G401.6 (cell line): ENCODE measurements around the gene ZNF638.

Experiments used
- FAIRE-seq: peaks from 2 replicates; lab custom pipeline; 2012; peaks lifted over from hg19 to GRCh38; lab: Jason Lieb, UNC

Gene ZNF638

GRCh38 chr2:71336802-71337201 lies 5.2 kb downstream of the ZNF638 start:
- FAIRE-seq: no peak

GRCh38 chr2:71337776-71338175 lies 6.2 kb downstream of the ZNF638 start:
- no peak for FAIRE-seq

DNA sequence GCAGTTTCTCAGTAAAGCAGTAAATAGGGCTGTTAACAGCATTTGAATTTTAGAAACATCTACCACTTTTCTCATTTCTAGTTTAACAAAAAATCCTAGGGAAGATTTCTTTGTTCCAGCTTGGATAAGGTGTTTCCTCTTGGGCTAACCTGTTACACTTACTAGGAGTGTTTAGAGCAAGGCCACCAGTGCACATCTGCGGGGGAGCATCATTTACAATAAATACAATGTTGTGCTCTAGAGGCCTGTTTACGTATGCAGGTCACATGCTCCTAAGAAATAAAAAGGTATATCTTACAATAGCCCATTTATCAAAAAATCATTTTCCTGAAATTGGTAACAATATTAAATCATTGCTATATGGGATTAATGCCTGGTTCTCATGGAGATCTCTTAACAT lies 8.1 kb downstream of the ZNF638 start:
- no peak for FAIRE-seq

DNA sequence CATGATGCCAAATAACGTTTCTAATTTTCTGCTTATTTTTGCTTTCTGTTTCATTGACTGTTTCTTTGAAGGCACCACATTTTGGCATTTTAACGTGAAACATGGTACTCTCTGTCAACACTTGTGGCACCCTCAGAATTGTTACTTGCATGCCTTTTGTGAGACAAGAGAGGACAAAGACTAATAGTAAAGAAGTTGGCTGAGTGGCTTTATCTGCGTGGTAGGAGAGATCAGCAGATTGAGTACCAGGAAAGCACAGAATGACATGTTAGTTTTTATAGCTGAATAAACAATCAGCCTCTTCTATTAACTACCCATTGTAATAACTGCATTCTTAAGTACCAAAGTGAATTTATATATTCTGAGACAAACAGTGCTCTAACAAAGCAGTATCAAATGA lies 8.6 kb downstream of the ZNF638 start:
- no peak for FAIRE-seq

DNA sequence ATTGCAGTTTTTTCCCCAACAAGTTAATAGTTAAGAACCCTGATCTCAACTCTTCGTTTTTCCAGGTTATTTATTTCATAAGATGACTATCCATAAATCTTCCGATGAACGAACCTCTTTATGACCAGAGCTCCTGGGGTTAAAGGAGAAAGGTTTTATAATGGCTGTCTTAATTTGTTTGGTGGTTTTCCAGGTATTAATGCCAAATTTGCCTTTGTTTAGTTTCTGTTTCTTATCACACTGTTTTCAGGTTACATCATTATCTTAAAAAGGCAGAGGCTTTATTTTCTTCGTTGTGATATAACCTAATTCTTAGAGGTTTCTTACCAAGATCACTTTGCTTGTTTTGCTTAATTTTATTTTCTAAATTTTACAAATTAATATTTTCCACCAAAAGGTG lies 10.1 kb downstream of the ZNF638 start:
- FAIRE-seq: no peak

GRCh38 chr2:71346065-71346464 lies 14.5 kb downstream of the ZNF638 start:
- no peak for FAIRE-seq

DNA sequence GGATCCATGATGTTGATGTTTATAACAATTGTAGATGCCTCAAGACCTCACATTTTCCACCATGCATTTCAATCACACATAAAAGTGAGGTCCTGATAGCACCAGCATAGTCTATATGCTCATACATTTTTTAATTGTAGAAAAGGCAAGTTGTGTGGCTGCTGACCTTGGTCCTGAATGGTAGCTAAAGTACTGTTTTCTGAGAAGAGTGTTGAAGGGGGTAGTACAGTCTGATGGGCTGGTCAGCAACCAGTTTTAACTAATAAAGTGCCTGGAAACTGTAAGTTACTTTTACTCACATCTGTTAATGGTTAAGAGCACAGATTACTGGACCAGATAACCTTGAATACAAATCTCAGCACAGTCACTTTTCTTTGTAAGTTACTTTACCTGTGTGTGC lies 15.9 kb downstream of the ZNF638 start:
- FAIRE-seq: no peak

GRCh38 chr2:71348302-71348701 lies 16.7 kb downstream of the ZNF638 start:
- no peak for FAIRE-seq

- FAIRE-seq: no peak
Measured at GRCh38 chr2:71353248-71353647, 21.7 kb downstream of the ZNF638 start.

DNA sequence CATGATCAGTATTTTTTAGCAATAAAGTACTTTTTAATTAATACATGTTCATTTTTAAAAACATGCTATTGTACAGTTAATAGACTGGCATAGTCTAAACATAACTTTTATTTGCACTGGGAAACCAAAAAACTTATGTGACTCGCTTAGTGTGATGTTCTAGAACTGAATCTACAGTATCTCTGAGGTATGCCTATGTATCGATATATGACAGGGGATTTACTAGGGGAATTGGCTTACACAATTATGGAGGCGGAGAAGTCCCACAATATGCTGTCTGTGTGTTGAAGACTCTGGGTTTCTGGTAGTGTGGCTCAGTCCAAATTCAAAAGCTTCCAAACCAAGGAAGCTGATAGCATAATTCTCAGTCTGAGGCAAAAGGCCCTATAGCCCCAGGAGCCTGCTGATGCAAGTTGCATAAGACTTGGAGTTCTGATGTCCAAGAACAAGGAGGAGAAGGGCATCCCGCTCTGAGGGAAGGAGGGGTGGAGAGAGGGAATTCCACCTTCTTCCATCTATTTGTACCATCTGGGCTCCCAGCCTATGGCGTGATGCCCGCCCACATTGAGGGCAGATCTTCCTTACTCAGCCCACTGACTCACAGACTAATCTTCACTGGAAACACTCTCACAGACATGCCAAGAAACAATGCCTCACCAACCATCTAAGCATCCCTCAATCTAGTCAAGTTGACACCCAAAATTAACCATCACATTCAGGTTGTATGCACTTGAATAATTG lies 27.5 kb downstream of the ZNF638 start:
- FAIRE-seq: no peak

DNA sequence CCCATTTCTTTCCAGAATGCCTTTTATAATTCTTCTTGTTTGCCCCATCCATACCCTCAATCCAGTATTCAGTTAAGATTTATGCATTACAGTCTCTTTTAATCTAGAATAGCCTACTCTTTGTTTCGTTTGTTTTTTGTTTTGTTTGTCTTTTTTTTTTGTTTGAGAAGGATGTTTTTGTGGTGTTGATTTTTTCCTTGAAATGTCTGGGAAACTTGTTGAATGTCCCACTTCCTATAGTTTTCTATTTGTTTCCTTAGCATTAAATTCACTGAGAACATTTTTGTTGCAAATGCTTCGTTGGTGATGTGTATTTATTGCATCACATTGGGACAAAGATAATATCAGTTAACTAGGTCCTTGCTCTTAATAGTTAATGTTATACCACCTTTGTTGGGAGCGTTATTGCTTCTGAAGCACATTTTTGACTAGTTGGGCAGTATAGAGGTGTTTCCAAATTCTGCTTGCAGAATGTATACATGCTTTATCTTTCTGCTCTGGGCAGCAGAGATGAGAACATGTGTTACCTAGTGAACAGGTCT lies 28.9 kb downstream of the ZNF638 start:
- FAIRE-seq: no peak

DNA sequence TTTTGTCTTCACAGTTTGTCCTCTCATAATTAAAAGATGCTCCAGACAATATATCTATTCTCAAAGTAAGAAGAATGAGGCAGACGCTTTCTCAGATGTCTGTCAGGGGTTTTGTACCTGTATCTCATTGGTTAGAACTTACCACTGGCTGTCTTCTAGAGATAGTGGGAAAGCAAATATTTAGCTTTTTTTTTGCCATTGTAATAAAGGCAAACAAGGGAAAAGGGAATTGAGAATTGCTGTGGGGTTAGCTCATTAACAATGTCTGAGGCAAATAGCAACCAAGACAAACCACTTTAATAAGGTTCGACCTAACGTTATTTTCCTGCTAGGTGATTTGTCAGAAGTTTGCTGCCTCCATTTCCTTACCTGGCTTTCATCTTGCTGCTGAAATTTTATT lies 30.0 kb downstream of the ZNF638 start:
- no peak for FAIRE-seq

- FAIRE-seq: no peak
Measured at GRCh38 chr2:71362447-71362846, 30.9 kb downstream of the ZNF638 start.

DNA sequence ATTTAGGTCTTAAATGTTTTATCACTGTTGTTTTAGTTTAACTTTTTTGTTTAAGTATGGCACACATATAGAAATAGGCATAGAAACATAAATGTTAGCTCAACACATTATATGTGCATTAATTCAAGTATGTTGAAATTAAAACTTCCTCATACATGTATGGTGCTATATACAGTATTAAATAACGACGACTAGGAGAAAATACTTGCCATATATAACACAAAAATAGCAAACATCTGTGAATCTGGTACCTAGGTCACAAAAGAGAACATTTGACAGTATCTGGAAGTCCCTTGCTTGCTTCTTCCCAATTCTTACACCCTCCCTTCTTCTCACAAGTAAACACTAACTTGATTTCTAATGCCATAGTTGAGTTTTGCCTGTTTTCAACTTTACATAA lies 38.4 kb downstream of the ZNF638 start:
- no peak for FAIRE-seq

DNA sequence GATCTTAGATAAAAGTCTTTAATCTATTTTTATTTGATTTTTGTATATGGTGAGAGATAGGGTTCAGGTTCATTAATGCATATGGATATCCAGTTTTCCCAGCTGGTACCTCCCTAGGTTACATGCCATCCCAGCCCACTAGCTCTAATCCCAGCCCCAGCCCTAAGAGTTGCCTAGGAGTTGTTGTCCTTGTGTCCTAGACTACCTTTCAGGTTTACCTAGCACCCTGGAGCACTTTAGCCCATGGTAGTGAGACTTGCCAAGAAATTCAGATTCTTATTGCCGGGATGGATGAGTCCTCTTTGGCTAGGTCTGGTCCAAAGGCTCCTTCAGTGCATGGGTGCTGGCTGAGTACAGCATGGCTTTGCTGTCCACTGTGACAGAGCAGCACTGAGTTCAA lies 40.5 kb downstream of the ZNF638 start:
- FAIRE-seq: no peak

DNA sequence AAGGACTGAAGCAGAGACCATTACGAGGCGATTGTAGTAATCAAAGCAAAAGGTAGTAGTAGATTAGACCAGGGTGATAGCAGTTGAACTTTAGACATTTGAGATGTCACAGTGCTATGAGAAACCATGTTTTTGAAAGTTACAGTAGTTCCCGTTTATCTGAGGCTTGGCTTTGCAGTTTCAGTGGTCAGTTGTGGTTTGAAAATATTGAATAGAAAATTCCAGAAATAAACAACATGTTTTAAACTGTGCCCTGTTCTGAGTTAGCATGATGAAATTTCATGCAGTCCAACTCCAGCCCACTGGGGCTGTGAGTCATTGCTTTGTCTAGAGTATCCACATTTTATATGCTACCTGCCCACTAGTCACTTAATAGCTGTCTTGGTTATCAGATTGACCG lies 47.5 kb downstream of the ZNF638 start:
- FAIRE-seq: no peak

DNA sequence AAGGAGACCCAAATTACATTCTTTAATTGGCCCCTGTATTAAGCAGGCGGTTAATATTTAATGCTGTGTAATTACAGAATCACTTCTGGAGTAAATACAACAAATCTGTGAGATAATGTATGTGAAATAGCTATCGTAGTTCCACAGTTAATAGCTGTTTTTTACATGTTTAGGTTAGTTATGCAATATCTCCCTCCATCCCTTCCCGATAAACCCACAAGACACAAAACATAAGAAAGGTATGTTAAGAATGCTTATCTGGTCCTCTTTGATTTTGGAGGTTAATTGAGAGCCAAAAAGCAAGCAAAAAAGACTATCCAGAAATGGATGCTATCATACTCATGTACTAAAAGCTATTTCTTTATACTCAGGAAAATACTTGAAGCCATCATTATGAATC lies 49.1 kb downstream of the ZNF638 start:
- FAIRE-seq: no peak

DNA sequence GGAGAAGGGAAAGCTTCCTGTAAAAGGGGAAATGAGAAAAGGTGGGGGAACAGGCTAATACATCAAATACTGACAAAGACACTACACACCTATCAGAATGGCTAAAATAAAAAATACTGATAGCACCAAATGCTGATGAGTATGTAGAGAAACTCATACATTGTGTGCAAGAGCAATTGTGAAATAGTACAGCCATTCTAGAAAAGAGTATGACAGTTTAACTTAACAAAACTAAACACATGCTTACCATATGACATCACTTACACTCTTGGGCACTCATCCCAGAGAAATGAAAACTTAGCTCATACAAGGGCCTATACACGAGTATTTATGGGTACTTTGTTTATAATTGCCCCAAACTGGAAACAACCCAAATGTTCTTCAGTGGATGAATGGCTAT lies 53.4 kb downstream of the ZNF638 start:
- no peak for FAIRE-seq

GRCh38 chr2:71388214-71388613 lies 56.6 kb downstream of the ZNF638 start:
- no peak for FAIRE-seq

DNA sequence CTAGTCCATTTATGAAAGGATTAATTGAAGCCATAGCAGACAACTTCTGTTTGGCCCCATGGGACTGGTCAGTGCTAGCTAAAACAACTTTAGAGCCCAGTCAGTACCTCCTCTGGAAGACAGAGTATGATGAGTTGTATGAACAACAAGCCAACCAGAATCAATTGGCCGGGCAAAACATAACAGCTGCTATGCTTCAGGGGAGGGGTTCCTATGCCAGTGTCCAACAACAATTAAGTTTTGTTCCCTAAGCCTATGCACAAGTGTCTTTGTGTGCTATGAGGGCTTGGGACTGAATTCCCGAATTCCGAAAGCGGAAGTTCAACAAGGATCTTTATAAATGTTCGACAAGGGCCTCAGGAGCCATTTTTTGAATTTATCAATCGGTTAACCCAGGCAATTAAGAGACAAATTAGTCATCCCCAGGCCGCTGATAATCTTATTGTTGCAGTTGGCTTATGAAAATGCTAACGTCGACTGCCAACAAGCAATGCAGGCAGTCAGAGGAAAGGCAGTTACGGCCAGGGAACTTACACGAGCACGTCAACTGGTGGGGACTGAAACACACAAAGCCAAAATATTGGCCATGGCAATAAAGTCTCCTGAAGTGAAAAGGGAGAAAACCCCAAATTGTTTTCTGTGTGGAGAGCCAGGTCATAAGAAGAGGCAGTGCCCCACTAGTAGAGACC lies 57.9 kb downstream of the ZNF638 start:
- no peak for FAIRE-seq

DNA sequence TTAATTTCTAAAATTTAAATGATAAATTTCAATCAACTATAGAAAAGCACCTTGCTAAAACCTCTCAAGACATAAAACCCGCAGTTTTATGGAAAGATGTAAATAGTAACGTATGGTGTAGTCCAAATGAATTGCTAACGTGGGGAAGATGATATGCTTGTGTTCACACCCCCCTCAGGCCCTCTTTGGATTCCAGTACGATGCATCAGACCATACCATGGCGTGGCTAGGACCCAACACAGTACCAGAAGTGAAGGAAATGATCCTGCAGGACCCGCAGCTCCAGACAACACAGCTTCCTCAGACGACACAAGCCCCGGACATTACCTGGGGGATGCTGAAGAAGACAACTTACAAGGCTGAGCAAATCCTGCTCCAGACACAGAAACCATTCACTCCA lies 61.6 kb downstream of the ZNF638 start:
- FAIRE-seq: no peak

DNA sequence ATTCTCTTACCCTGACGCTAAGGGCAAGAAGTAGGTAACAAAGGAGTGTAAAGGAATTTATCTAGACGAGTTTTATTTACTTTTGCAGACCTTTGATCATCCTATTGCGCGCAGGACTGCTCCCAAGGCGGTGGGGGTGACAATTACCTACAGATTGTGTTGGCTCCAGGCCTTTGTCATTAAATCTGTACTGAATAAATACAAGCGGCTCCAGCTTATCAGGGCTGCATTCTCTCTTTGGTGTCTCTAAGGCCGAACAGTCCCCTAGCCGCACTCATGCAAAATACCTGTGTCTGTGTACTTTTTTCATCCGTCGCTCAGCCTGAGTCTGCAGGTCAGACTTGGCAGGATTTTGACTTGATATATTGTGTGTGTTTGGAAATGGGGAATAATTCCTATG lies 63.9 kb downstream of the ZNF638 start:
- no peak for FAIRE-seq

GRCh38 chr2:71402427-71402826 lies 70.8 kb downstream of the ZNF638 start:
- FAIRE-seq: no peak

- FAIRE-seq: no peak
Measured at GRCh38 chr2:71409611-71410010, 78.0 kb downstream of the ZNF638 start.
